Endothelial cell of umbilical vein (primary cell): Measurements from ENCODE around the gene PNPO. TPM values are rescaled to one million over a fixed set of nuclear protein-coding genes. Genes with fewer than 3 reads are reported as not detected.

ENCODE experiments used
- BruUV-seq: library from RNA; stranded (reverse); fragments of 400-500 nt; replicated peaks from 2 replicates; lab custom pipeline; 2021; lab: Mats Ljungman, UMichigan
- CTCF ChIA-PET: fragments of 300-600, 350-600 bp; sonication (Branson Sonifier 250); formaldehyde crosslinking; loops from one replicate; lab custom pipeline; 2021; ENCODE audit warnings: antibody characterized with exemption, inconsistent platforms; lab: Charles Lee
- POLR2A ChIA-PET: fragments of 300-600, 350-600 bp; sonication (Branson Sonifier 250); formaldehyde crosslinking; loops from one replicate; lab custom pipeline; 2021; ENCODE audit warnings: antibody characterized with exemption, inconsistent platforms; lab: Charles Lee
- DNase-seq: peaks from one replicate; pipeline ENCODE4 v3.0.0-alpha.2; 2011; ENCODE audit warnings: low read depth, low spot score
- FAIRE-seq: peaks from 2 replicates; lab custom pipeline; 2011; peaks lifted over from hg19 to GRCh38; lab: Jason Lieb, UNC
- H2AFZ ChIP-seq: 2 replicates; pipeline ENCODE4 v1.6.0; 2012; ENCODE audit warnings: low read depth, low read length, control low read depth, inconsistent platforms
- H3K27ac ChIP-seq: 2 replicates; pipeline ENCODE4 v1.5.1; 2011; ENCODE audit warnings: low read depth, mild to moderate bottlenecking, control low read depth, low read length, moderate library complexity; ENCODE audit not compliant: insufficient read depth
- H3K27me3 ChIP-seq, 2 experiments: 2 replicates each; pipeline versions ENCODE4 v1.6.0 to v1.6.1; 2011; ENCODE audit warnings: low read length in 2 of 2, mixed read lengths in 1 of 2; ENCODE audit not compliant: control insufficient read depth in 2 of 2, insufficient read depth in 2 of 2
- H3K36me3 ChIP-seq, 2 experiments: 2 replicates in 1 of 2; 3 replicates in 1 of 2; pipeline ENCODE4 v1.5.1; 2011; ENCODE audit warnings: low read length in 2 of 2, mild to moderate bottlenecking in 1 of 2, moderate library complexity in 1 of 2; ENCODE audit not compliant: control insufficient read depth in 2 of 2, insufficient read depth in 2 of 2; ENCODE audit errors: extremely low read depth in 1 of 2
- H3K4me1 ChIP-seq: 3 replicates; pipeline ENCODE4 v1.5.1; 2011; ENCODE audit warnings: mild to moderate bottlenecking, low read length; ENCODE audit not compliant: control insufficient read depth, insufficient read depth; ENCODE audit errors: extremely low read depth
- H3K4me2 ChIP-seq: 2 replicates; pipeline ENCODE4 v1.6.1; 2011; ENCODE audit warnings: low read length, control low read depth, mixed read lengths; ENCODE audit not compliant: insufficient read depth
- H3K4me3 ChIP-seq, 3 experiments: fragments of 200-600 bp in 1 of 3; sonication (generic), shearing (Covaris generic) in 1 of 3; replicated peaks in 1 of 3; 2 replicates each; pipeline ENCODE4 v1.5.1; 2011 to 2016; ENCODE audit warnings: control low read depth in 3 of 3, low read length in 3 of 3, mild to moderate bottlenecking in 2 of 3, inconsistent platforms in 1 of 3, low read depth in 1 of 3, moderate library complexity in 1 of 3; ENCODE audit not compliant: insufficient read depth in 1 of 3
- H3K79me2 ChIP-seq: 2 replicates; pipeline ENCODE4 v1.6.0; 2012; ENCODE audit warnings: low read length, inconsistent platforms; ENCODE audit not compliant: control insufficient read depth, insufficient read depth
- H3K9ac ChIP-seq: replicated peaks from 2 replicates; pipeline ENCODE3; 2011; ENCODE audit warnings: low read length, control low read depth; ENCODE audit not compliant: insufficient read depth; ENCODE audit errors: extremely low read depth
- H3K9me1 ChIP-seq: replicated peaks from 3 replicates; pipeline ENCODE4 v1.6.0; 2011; ENCODE audit warnings: mild to moderate bottlenecking, low read length; ENCODE audit not compliant: control insufficient read depth, insufficient read depth; ENCODE audit errors: extremely low read depth
- H3K9me3 ChIP-seq: replicated peaks from 2 replicates; pipeline ENCODE4 v1.5.1; 2012; ENCODE audit warnings: low read length, inconsistent platforms; ENCODE audit not compliant: control insufficient read depth, insufficient read depth
- H4K20me1 ChIP-seq: replicated peaks from 2 replicates; pipeline ENCODE3; 2011; ENCODE audit warnings: mild to moderate bottlenecking, low read length; ENCODE audit not compliant: control insufficient read depth, insufficient read depth; ENCODE audit errors: extremely low read depth
- CTCF ChIP-seq, 2 donors: IDR thresholded peaks; 1 replicate in 1 of 2; 2 replicates in 1 of 2; pipeline ENCODE4 v1.5.1; 2011; ENCODE audit warnings: low read length in 2 of 2, mild to moderate bottlenecking in 2 of 2, moderate library complexity in 2 of 2, control low read depth in 1 of 2, inconsistent platforms in 1 of 2, low read depth in 1 of 2; ENCODE audit not compliant: insufficient read depth in 1 of 2; ENCODE audit errors: extremely low read depth in 1 of 2
- FOS ChIP-seq: IDR thresholded peaks from 2 replicates; pipeline ENCODE4 v1.6.1; 2011; ENCODE audit warnings: mild to moderate bottlenecking, low read length, moderate library complexity, borderline replicate concordance; ENCODE audit not compliant: insufficient read depth
- GATA2 ChIP-seq: IDR thresholded peaks from 2 replicates; pipeline ENCODE4 v1.7.0; 2011; ENCODE audit warnings: low read depth, mild to moderate bottlenecking, moderate library complexity, mixed read lengths, low read length; ENCODE audit not compliant: insufficient read length, insufficient read depth
- JUN ChIP-seq: IDR thresholded peaks from 2 replicates; pipeline ENCODE4 v1.6.1; 2011; ENCODE audit warnings: borderline replicate concordance, low read depth; ENCODE audit not compliant: insufficient read length, insufficient read depth
- MAX ChIP-seq: IDR thresholded peaks from 2 replicates; pipeline ENCODE4 v1.6.1; 2011; ENCODE audit not compliant: insufficient read depth, insufficient read length
- MYC ChIP-seq: IDR thresholded peaks from one replicate; pipeline ENCODE4 v1.6.1; 2011; ENCODE audit warnings: mild to moderate bottlenecking, low read depth, low read length
- dilution Hi-C: fragments of 300-500 bp; cut with MboI; formaldehyde crosslinking; loops from one replicate; pipeline ENCODE4 v1.15.0; 2019; ENCODE audit warnings: low sequenced_read_pairs; ENCODE audit not compliant: extremely low pct_ligation_motif_present
- intact Hi-C: fragments of 100-400 bp; cut with micrococcal nuclease; formaldehyde crosslinking; loops from one replicate; pipeline ENCODE4 v1.10.0; 2022
- polyA plus RNA-seq, 4 experiments: library from polyadenylated mRNA; depleted of rRNA in 3 of 4; stranded (reverse) in 3 of 4; unstranded in 1 of 4; fragments of >200 nt; gene quantifications; 2 replicates each; pipeline versions ENCODE4 v1.2.1 to v1.2.3, GENCODE V29; 2011 to 2012; ENCODE audit warnings: missing spikeins in 1 of 4
- total RNA-seq: library from RNA; stranded (reverse); gene quantifications from 2 replicates; pipeline ENCODE4 v1.2.3, GENCODE V29; 2021

PNPO gene
- total and polyA plus RNA-seq, 2 donors (not counting 3 experiments of a cell fraction or from before 2014, with no cell fraction given): 19.7 to 22.0 TPM

DNA sequence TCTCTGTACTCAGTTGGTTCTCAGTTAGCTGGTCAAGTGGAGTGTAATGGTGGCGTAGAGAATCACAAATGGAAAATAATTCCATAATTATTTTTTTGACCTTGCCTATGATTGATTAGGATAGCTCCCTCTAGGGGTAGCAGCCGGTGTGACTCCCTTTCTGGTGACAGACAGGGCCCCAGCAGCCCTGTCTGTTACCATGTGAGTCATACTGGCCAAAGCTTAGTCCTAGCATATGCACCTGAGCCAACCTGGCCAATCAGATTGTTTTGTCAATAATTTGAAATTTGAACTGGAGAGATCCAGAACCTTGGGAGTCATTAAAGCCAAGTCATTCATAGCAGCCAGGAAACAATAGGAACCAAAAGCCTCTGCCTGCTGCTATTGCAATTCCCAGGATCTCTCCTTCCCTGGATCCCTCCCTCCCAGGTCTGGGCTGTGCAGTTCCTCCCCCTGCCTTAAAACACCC, 5.6 kb downstream of the PNPO start:
- ChIA-PET POLR2A (interaction anchor here (0.6 kb wide), 1 partner anchor 68 kb away, joined by 3 read pairs; no protein-coding TSS in a partner anchor), CTCF (interaction anchor here (0.6 to 6.2 kb wide), 30 partner anchors 11 to 117 kb away, joined by 3 to 134 read pairs (median 5); partner anchors contain the start of genes CDK5RAP3, PRR15L, SCRN2 and SP6)
- intact Hi-C loops: no loop called here

More for the DNA sequence above, 5.6 kb downstream of the PNPO start:
- FAIRE-seq: peak; percentile 92
- H3K4me2 ChIP-seq: no peak overlapping the region
- H3K36me3 ChIP-seq: peaks cover 0 to 7% of the 10 kb centered on the region in 2 experiments
- H3K4me3 ChIP-seq: no peak overlapping the region
- H3K9me1 ChIP-seq: no peaks in the 10 kb centered on the region
- no peak for TF ChIP-seq GATA2
- TF ChIP-seq CTCF (IDR thresholded peaks at IDR 0.05; ENCODE audit: extremely low read depth in 1 of 2, insufficient read depth in 1 of 2, low read depth in 1 of 2, low read length in 2 of 2): peak; percentile 84 to 95
- TF ChIP-seq JUN: peak; percentile 44
- peak; percentile 72 for TF ChIP-seq FOS
- no peak for TF ChIP-seq MAX
- TF ChIP-seq MYC: no peak
- peaks cover 4% of the 10 kb centered on the region for H3K79me2 ChIP-seq
- H4K20me1 ChIP-seq: no peaks in the 10 kb centered on the region
- no peak overlapping the region for H3K9ac ChIP-seq
- dilution Hi-C loops: no loop called here
- H3K4me1 ChIP-seq: peaks cover 12% of the 10 kb centered on the region
- BruUV-seq: no TSS peak
- H3K27me3 ChIP-seq: no peaks in the 10 kb centered on the region
- DNase-seq: peak; percentile 89
- no peaks in the 10 kb centered on the region for H3K9me3 ChIP-seq
- H2AFZ ChIP-seq: no peak overlapping the region
- no peak overlapping the region for H3K27ac ChIP-seq
